Ectodermal cell (in vitro differentiated cells): Measurements from ENCODE around the gene TBC1D10A.

ENCODE experiments used
- H3K27ac ChIP-seq: 2 replicates; pipeline ENCODE4 v1.7.0; 2013; ENCODE audit warnings: mild to moderate bottlenecking, low read depth, low read length; ENCODE audit not compliant: insufficient read depth, poor library complexity, severe bottlenecking
- H3K27me3 ChIP-seq: 2 replicates; pipeline ENCODE4 v1.7.0; 2013; ENCODE audit warnings: mild to moderate bottlenecking, low read length; ENCODE audit not compliant: insufficient read depth, control insufficient read depth, poor library complexity, severe bottlenecking
- H3K36me3 ChIP-seq: one replicate; pipeline ENCODE4 v1.7.0; 2013; ENCODE audit warnings: low read length; ENCODE audit not compliant: control insufficient read depth, insufficient read depth
- H3K4me1 ChIP-seq: one replicate; pipeline ENCODE4 v1.7.0; 2013; ENCODE audit warnings: low read length; ENCODE audit not compliant: control insufficient read depth, insufficient read depth
- H3K4me3 ChIP-seq: 2 replicates; pipeline ENCODE4 v1.7.0; 2013; ENCODE audit warnings: low read depth, low read length, control low read depth; ENCODE audit not compliant: insufficient read depth
- H3K9me3 ChIP-seq: 2 replicates; pipeline ENCODE4 v1.7.0; 2013; ENCODE audit warnings: mild to moderate bottlenecking, low read length, moderate library complexity; ENCODE audit not compliant: control insufficient read depth
- WGBS, 2 experiments: methylation state at CpG; one replicate each; pipeline ENCODE4 v1.1.7; 2013; ENCODE audit warnings: missing lambda C conversion rate in 2 of 2; 5-methylcytosine and 5-hydroxymethylcytosine counted together

The TBC1D10A gene

GRCh38 chr22:30277547-30278344 is 49.0 kb downstream of the TBC1D10A start:
- WGBS, 2 experiments = 61 to 64% methylated on average over 14 of the region's 14 CpGs
- no peaks in the 10 kb centered on the region for H3K4me1 ChIP-seq
- H3K4me3 ChIP-seq = no peak overlapping the region
- H3K9me3 ChIP-seq = no peaks in the 10 kb centered on the region
- no peak overlapping the region for H3K27ac ChIP-seq
- no peaks in the 10 kb centered on the region for H3K36me3 ChIP-seq
- no peaks in the 10 kb centered on the region for H3K27me3 ChIP-seq

- H3K9me3 ChIP-seq = no peaks in the 10 kb centered on the region
- no peak overlapping the region for H3K27ac ChIP-seq
- no peaks in the 10 kb centered on the region for H3K36me3 ChIP-seq
- no peaks in the 10 kb centered on the region for H3K27me3 ChIP-seq
- H3K4me1 ChIP-seq = no peaks in the 10 kb centered on the region
- H3K4me3 ChIP-seq = no peak overlapping the region
- 92 to 94% methylated on average over 8 of the region's 8 CpGs for WGBS, 2 experiments
Measured at GRCh38 chr22:30276039-30276438, 50.7 kb downstream of the TBC1D10A start.

GRCh38 chr22:30275625-30276024 is 51.1 kb downstream of the TBC1D10A start:
- Histone ChIP-seq H3K36me3 (no peaks in the 10 kb centered on the region), H3K4me1 (no peaks in the 10 kb centered on the region), H3K27ac (no peak overlapping the region), H3K9me3 (no peaks in the 10 kb centered on the region), H3K27me3 (no peaks in the 10 kb centered on the region), H3K4me3 (no peak overlapping the region)
- 84 to 89% methylated on average over 8 of the region's 8 CpGs for WGBS, 2 experiments

GRCh38 chr22:30274437-30274812 is 52.3 kb downstream of the TBC1D10A start:
- Histone ChIP-seq H3K4me1 (no peaks in the 10 kb centered on the region), H3K27me3 (no peaks in the 10 kb centered on the region), H3K4me3 (no peak overlapping the region), H3K36me3 (no peaks in the 10 kb centered on the region), H3K27ac (no peak overlapping the region), H3K9me3 (no peaks in the 10 kb centered on the region)
- 92 to 94% methylated on average over 9 of the region's 9 CpGs for WGBS, 2 experiments

- Histone ChIP-seq H3K27me3 (no peaks in the 10 kb centered on the region), H3K4me1 (no peaks in the 10 kb centered on the region), H3K27ac (no peak overlapping the region), H3K36me3 (no peaks in the 10 kb centered on the region), H3K9me3 (no peaks in the 10 kb centered on the region), H3K4me3 (no peak overlapping the region)
- WGBS, 2 experiments = 77% methylated on average over 10 of the region's 10 CpGs
Measured at GRCh38 chr22:30273711-30274436, 52.9 kb downstream of the TBC1D10A start.

- no peaks in the 10 kb centered on the region for H3K27me3 ChIP-seq
- H3K27ac ChIP-seq = no peak overlapping the region
- H3K9me3 ChIP-seq = no peaks in the 10 kb centered on the region
- no peaks in the 10 kb centered on the region for H3K4me1 ChIP-seq
- no peak overlapping the region for H3K4me3 ChIP-seq
- H3K36me3 ChIP-seq = no peaks in the 10 kb centered on the region
- 91 to 92% methylated on average over 15 of the region's 16 CpGs for WGBS, 2 experiments
Measured at GRCh38 chr22:30272781-30273601, 53.8 kb downstream of the TBC1D10A start.

GRCh38 chr22:30270832-30271231 is 55.9 kb downstream of the TBC1D10A start:
- H3K9me3 ChIP-seq = no peaks in the 10 kb centered on the region
- no peaks in the 10 kb centered on the region for H3K36me3 ChIP-seq
- H3K4me3 ChIP-seq = no peak overlapping the region
- H3K4me1 ChIP-seq = no peaks in the 10 kb centered on the region
- WGBS, 2 experiments = 90% methylated on average over 16 of the region's 16 CpGs
- H3K27me3 ChIP-seq = no peaks in the 10 kb centered on the region
- H3K27ac ChIP-seq = no peak overlapping the region

GRCh38 chr22:30268331-30268730 is 58.4 kb downstream of the TBC1D10A start:
- no peak overlapping the region for H3K4me3 ChIP-seq
- H3K27me3 ChIP-seq = peaks cover 6% of the 10 kb centered on the region
- 88 to 91% methylated on average over 8 of the region's 8 CpGs for WGBS, 2 experiments
- no peak overlapping the region for H3K27ac ChIP-seq
- H3K36me3 ChIP-seq = no peaks in the 10 kb centered on the region
- H3K9me3 ChIP-seq = no peaks in the 10 kb centered on the region
- no peaks in the 10 kb centered on the region for H3K4me1 ChIP-seq

GRCh38 chr22:30267382-30268302 is 59.1 kb downstream of the TBC1D10A start:
- 92 to 95% methylated on average over 14 of the region's 14 CpGs for WGBS, 2 experiments
- no peak overlapping the region for H3K27ac ChIP-seq
- no peaks in the 10 kb centered on the region for H3K4me1 ChIP-seq
- H3K9me3 ChIP-seq = no peaks in the 10 kb centered on the region
- no peaks in the 10 kb centered on the region for H3K36me3 ChIP-seq
- no peak overlapping the region for H3K4me3 ChIP-seq
- peaks cover 6% of the 10 kb centered on the region for H3K27me3 ChIP-seq
